ENCODE results near the gene EEF1AKMT4.

- TF ChIP-seq CTCF (conservative IDR thresholded peaks at IDR 0.05; ENCODE audit: low read length) (no peak), EZH2phosphoT487 (IDR thresholded peaks at IDR 0.05; ENCODE audit: borderline replicate concordance, low read depth, low read length) (no peak)
These were observed 16.2 kb upstream of the EEF1AKMT4 start for GRCh38 chr3:184233127-184233843.
